Stimulated activated CD4-positive, alpha-beta T cell treated with anti-CD3 and anti-CD28 coated beads, Interleukin-15, amount 100 ng/mL, for 24 hours (primary cell): ENCODE results near the gene KLF3.
"Not testable (repeated sequence)": the region's sequence is repeated elsewhere in the genome, so short reads cannot be mapped to it uniquely, and the experiment has no call there.

Experiments
- DNase-seq: peaks from one replicate; pipeline ENCODE4 v3.0.0-alpha.2; 2020

Gene KLF3

DNA sequence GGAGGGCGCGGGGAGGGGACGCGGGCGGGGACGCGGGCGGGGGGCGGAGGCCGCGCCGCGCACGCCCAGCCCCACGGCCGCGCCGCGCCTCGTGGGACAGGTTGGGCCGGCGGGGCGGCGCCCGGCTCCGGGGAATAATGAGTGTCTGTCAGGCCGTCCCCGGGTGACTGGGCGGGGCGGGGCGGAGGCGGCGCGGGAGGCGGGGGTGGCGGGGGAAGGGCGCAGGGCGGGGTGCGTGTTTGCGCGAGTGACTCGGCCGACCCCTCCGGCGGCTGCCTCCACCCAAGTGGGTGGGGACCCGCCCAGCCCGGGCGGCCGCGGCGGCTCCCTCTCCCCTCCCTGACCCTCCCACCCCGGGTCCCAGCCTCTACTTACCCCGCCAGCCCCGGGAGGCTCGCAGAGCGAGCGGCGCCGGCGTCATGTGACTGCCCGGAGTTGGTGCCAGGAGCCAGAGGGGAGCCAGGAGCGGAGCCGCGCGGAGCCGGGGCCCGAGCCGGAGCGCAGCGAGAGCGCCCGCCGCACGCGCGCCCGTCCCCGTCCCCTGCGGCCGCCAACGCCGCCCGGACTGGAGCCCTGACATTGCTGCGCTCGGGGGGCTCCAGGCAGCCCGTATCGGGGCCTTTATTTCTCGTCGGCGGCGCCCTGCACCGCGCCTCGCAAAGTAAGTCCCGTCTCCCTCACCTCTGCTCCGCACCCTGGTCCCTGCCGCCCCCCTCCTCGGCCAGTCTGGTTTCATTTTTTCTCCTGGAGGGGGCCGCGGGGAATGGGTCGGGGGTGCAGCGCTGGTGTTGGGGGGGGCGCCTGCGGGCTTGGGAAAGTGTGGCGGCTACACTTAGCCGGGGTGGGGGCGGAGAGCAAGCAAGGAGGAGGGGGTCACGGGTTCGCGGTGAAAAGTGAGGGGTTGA, at the start of gene KLF3:
Gene KLF3, plus strand, starts transcription at position 399 of the 905 bp plus-strand sequence. CDS start 16,427 bp downstream, outside the sequence.
- DNase-seq = peak; percentile 88

DNA sequence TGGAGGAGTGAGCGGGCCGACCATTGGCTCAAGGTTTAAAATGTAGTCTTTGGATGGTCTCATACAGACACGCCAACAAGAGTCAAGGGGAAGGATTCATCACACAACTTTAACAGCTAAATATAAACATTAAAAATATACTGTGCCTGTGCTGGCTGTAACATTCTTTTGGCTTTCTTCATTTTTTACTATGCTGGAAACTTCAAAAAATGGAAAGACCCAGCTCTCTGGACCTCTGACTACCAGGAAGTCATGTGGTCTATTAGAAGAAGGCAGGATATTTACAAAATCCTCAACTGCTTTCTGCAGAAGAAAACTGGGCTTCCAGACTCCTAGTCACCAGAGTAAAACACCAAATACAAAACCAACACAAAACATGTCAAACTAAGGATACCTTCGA, 49.8 kb upstream of the KLF3 start:
- DNase-seq = no peak

DNA sequence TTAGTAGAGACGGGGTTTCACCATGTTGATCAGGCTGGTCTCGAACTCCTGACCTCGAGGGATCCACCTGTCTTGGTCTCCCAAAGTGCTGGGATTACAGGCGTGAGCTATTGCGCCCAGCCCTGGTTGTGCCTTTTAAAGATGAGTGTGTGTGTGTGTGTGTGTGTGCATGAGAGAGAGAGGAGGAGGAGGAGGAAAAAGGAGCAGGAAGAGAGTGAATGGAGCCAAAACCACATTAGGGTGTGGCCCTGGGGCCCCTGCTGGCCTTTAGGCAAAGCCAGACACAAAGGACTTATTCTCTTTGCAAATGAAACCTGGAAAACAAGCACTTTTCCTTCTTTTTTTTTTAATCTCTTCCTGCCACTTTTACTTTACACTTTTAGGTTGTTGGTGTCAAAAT, 48.2 kb upstream of the KLF3 start:
- no peak for DNase-seq

DNA sequence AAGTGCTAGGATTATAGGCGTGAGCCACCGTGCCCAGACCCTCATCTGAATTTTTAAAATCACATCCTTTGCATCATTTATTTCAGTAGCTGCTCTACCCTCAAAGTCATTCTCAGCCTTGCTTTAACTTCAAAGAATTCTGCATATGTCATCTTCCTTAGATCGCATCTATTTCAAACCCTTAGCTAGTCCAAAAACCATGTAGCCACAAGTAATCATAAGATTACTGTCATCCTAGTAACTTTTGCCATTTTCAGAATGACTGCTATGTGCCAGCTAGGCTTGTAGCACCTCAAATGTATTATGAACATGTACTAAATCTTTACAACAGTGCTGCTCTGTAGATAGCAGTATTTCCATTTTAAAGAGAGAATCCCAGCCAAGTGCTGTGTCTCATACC, 45.5 kb upstream of the KLF3 start:
- no peak for DNase-seq

DNA sequence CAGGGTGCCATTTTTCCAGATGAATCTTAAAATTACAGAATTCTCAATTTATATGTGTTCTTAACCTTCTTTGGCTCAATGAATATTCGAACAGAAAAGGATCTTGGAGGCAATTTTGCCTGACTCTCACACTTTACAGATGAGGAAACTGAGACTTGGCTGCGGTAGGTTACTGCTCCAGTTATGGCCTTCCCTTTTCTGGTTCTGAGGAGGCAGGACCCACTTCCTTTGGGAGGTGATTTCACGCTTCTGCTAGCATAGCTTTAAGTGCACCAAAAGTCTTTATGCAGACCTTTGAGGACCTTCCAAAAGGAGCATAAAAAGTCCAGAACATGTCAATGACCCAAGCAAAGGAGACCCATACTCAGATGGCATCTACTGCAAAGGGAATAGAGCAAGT, 44.7 kb upstream of the KLF3 start:
- DNase-seq = no peak

DNA sequence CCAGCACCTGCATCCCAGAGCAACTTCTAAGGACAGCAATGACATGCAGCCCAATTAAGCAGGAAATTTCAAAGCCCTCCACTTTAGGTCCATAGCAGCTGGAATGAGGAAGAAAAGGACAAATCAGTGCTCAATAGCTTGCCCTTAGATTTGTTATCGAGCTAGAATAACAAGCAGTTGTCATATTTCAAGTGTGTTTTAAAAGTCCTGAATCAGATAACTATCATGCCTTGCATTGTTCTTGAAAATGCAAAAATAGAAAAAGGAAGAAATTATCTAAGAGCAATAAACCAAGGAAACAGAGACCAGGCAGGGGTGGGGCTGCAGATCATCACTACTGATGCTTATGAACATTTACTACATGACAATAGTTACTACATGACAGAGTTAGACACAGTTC, 43.9 kb upstream of the KLF3 start:
- no peak for DNase-seq

DNA sequence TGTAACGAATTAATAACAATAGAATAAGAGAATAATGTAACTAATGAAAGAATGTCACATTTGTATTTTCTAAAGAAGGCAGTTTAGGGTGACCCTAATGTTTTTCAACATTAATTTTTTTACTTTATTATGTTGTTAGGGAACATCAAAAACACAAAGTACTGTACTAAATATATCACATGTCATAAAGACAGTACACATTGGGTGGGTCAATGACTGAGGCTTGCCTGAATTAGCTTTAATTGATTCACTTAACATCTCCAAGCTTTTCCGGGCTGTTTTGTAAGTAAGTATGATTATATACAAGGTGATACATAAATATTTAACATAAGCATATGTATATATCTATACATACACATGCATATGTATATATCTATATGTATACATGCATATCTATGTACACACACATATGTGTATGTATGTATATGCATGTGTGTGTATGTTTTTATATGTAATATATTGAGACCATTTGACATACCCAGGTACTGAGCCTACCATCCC, 43.4 kb upstream of the KLF3 start:
- no peak for DNase-seq

DNA sequence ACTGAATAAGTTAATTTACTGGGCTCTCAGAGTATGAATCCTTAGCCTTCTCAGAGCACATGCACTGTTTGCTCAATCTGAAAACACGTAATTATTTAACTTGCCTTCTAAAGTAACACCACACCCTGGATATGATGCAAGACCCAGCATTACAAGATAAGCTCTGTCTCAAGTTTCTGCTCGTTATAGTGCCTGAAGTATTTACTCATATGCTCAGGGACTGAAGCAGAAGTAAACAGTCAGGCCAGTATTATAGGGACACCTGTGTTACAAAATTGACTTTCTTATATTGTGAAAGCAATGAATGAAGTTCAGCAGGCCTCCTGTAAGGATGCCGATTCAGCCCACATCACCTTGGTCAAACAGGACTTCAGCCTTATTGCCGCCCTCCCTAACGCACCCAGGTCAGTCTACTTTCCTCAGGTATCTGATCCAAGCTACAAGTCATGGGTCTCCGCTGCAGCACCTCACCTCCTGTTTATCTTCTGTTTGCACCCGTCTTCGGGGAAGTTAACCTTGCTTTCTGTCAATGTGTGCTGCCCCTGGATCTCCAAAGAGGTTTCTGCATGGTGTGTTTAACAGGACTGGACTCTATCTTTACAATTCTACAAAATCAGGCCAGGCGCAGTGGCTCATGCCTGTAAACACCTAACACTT, 42.8 kb upstream of the KLF3 start:
- no peak for DNase-seq

DNA sequence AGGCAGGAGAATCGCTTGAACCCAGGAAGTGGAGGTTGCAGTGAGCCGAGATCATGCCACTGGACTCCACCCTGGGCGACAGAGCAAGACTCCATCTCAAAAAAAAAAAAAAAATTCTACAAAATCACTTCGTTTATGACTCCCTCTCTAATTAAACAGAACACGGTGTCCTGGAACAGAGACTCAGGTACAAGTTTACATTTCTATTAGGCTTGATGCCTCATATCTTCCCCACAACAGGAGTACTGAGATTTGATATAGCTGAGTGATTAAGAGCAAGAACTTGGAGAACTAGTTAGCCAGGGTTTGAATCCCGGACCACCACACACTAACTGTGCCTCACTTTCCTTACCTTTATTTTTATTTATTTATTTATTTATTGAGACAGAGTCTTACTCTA, 42.2 kb upstream of the KLF3 start:
- DNase-seq = no peak

DNA sequence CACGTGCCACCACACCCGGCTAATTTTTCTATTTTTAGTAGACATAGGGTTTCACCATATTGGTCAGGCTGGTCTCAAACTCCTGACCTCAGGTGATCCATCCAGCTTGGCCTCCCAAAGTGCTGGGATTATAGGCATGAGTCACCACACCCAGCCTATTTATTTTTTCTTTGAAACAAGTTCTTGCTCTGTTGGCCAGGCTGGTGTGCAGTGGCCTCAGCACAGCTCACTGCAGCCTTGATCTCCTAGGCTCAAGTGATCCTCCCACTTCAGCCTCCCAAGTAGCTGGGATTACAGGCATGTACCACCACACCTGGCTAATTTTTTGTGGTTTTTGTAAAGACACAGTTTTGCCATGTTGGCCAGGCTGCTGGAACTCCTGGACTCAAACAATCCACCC, 41.7 kb upstream of the KLF3 start:
- DNase-seq = not testable (repeated sequence)

DNA sequence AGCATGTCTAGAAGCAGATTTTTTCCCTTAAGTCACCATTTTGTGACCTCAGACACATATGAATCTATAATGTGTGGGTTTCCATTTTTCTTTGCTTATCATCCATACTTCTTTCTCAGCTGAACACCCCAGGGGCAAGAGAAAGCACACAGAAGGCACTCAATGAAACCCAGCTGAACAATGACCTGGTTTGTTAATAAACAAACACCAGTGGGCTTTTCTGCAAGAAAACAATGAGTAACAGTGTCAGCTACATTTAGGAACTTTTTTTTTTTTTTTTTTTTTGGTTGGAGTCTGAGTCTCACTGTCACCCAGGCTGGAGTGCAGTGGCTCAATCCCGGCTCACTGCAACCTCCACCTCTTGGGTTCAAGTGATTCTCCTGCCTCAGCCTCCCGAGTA, 40.7 kb upstream of the KLF3 start:
- DNase-seq = no peak

DNA sequence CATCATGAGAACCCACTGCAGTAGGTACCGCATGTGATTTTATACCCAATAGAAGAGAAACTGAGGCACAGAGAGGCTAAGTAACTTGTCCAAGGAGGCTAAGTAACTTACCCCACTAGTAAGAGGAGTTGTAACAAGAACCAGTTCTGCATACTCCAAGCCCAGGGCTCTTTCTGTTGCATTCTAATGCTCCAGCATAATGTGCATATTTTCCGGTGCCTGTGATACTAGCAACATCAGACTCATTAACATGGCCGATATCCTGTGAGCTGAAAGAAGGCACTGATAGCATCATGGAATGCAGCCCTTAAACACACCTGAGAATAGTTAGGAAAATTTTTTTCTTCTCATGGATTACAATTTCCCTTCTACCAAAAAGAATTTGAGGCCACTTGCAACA, 39.7 kb upstream of the KLF3 start:
- no peak for DNase-seq

DNA sequence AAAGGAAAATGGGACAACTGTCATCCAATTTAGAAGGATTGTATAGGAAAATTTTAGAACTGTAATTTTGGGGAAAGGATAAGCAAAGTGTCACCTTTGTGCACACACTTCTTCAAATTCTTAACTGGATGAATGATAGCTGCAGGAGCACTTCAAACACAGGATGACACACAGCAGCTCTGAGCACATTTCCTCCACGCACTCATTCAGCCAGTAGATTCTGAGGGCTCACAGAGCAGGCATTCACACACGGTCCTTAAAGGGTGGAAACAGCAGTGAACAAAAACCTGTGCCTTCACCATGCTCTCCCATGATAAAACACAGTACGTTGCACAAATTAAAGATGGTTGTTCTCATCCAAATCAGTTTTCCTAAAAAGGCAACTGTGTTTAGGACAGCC, 38.5 kb upstream of the KLF3 start:
- DNase-seq = no peak

DNA sequence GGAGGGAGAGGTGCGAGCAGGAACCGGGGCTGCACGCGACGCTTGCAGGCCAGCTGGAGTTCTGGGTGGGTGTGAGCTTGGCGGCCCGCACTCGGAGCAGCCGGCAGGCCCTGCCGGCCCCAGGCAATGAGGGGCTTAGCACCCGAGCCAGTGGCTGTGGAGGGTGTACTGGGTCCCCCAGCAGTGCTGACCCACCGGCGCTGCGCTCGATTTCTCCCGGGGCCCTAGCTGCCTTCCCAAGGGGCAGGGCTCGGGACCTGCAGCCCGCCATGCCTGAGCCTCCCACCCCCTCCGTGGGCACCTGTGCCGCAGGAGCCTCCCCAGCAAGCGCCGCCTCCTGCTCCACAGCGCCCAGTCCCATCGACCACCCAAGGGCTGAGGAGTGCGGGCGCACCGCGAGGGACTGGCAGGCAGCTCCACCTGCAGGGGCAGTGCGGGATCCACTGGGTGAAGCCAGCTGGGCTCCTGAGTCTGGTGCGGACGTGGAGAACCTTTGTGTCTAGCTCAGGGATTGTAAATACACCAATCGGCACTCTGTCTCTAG, 37.0 kb upstream of the KLF3 start:
- peak; percentile 4 for DNase-seq

DNA sequence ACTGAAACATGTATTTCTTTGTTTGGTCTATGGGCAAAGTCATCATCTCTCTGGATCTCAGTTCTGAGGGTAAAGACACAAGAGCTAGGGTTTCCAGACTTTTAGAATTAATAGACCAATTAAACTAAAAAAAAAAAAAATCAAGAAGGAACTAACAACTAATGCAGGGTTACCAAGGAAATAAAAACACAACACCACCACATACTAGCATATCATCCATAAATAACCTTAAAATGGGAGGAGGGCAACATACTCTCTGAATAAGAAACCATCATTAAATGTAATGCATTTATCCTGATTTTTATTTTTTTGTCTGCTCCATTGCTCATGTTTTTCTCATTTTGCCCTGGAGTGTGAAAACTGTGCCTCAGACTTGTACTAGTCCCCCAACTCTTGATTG, 33.5 kb upstream of the KLF3 start:
- DNase-seq = no peak

DNA sequence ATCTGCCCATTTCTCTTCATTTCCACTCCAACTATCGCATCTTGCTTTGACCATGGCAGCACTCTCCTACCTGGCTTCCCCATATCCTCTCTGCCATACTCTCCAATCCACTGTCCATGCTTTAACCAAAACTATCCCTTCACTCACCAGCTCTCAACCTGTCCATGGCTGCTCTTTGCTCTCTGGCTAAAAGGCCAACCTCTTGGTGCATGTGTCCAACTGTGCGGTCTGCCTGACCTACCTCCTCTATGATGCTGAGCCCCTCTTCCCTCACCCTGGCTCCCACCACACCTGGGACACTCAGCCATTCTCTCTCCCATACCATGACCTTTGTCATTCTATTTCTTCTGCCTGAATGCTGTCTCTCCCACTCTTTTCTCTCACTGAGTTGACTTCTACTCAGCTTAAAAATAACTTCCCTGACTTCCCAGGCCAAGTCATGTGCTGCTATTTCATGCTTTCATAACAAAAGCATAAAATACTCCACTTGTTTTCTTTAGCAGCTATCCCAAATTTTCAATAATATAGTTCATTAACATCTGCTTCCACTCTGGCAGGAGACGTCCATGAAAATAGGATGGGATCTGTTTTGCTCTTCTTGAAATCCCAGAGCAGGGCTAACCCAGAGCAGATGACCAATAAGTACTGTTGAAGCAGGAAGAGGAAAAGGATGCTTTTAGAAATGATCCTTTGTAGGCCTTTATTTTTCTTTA, 29.8 kb upstream of the KLF3 start:
- no peak for DNase-seq

DNA sequence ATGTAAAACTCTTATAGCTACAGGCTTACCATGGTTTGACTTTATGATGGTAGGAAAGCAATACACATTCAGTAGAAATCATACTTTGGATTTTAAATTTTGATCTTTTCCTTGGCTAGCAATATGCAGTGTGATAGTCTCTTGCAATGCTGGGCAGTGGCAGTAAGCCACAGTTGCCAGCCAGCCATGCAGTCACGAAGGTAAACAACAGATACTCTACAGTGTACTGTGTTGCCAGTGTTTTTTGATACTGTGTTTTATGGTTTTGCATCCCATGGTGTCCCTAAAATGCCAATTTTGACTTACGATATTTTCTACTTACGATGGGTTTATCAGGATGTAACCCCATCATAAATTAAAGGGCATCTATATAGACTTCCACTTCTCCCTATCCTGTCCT, 24.8 kb upstream of the KLF3 start:
- DNase-seq = no peak

DNA sequence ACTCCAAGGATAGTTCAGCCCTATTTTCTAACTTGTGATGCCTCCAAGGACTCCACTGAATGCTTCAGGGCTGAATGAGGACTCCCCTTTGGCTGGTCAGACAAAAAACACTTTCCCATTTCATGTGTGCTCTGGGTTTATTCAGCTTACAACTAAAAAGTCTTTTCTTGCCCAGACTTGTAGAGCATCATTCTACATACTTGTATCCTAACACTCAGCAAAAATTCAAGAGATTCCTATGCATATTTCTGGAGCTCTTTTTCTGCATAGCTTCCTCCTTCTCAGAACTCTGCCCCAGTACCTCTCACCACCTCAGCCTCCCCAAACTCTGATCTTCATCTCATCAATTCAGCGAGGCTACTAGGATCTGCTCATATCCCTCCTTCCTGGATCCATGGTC, 22.2 kb upstream of the KLF3 start:
- no peak for DNase-seq

DNA sequence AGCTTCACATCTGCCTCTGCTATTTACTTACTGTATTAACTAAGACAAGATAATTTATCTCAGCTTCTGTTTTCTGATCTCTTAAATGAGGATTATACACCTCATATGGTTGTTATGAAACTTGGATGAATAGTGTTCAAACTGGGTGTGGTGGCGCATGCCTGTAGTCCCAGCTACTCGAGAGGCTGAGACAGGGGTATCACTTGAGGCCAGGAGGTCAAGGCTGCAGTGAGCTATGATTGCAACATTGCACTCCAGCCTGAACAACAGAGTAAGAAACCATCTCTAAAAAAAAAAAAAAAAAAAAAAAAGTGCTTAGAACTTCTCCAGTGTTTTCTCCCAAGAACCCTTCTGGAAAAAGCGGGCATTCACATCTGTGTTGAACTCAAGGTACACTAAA, 19.8 kb upstream of the KLF3 start:
- no peak for DNase-seq

DNA sequence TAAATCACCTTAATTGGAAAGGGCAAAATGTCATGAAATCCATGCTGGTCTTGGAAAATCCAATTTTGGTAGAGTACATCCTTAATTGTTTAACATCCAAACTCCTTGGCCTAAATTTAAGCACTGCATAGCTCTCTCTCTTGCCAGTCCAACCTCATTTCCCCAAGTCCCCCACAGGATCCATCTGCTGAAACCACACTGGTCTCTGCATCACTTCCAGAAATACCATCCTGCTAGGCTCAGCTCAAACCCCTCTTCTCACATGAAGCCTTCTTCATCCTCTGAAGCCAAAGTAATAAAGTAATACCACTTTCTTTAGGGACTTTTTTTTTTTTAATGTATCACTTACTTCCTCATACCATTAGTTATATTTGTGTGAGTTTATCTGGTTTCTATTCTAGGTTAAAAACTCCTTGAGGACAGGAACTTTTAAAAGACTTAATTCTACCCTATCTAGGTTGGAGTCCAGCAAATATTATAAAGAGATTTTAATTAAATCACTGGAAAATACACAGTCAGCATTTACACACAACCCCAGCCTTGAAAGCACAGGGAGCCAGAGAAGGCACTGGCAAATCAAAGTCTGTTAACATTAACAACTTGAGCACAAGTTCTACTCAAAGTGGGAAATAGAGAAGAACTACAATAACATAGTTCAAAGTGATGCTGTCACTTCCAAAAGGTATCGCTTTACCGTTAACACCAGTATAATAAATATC, 16.7 kb upstream of the KLF3 start:
- DNase-seq = no peak

DNA sequence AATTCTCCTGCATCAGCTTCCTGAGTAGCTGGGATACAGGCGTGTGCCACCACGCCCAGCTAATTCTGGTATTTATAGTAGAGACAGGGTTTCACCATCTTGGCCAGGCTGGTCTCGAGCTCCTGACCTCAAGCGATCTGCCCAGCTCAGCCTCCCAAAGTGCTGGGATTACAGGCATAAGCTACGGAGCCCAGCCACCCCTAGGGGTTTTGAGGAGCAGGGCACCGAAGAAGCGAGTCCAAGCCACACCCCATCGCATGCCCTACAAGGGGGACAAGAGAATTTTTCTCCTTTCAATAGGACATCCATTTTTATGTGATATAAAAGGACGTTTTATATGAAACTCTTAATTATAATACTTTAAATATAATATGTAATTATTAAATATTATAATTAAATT, 13.9 kb upstream of the KLF3 start:
- DNase-seq = no peak

DNA sequence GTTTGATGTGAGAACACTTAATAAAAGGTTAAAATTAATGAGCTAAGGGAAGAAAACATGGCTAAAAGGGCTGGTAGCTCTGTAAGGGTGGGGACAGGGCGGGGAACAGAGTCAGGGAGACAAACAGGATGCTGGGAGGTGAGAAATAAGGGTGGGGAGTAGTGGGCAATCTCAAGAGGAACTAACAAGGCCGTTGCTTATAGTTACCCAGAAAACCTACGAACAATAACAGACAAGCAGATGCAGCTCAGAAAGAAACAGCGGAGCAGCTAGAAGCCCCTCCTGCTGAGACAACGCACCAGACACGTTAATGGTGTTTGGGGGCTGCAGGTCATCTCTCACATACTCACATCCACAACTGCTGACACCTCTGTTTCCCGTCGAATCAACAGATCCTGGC, 9.7 kb upstream of the KLF3 start:
- DNase-seq = no peak

DNA sequence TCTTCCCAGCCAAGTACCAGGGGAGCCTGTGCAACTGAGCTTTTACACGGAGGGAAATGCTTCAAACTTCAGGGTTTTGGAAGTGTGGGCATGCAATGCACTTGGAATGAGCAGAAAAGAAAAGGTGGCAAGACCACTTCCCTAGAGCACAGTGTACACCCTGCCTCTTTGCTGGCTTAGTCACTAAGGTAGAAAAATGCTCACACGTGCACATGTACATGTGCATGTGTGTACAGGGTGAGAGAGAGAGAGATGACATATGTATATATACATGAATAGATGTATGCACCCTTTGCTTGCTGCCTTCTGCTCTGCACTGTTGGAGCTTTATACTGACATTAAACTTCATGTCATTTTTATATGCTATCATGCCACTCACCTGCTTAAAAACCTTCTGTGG, 7.9 kb upstream of the KLF3 start:
- DNase-seq = no peak
